ENCODE results near the gene SLC6A11.
A peak's percentile ranks its signal among the peaks of the same experiment; 100 is the strongest.

The SLC6A11 gene

GRCh38 chr3:10933021-10933420 is 117.0 kb downstream of the SLC6A11 start:
- H3K4me3 ChIP-seq (ENCODE audit: low read depth, low read length), result no peak overlapping the region
- TF ChIP-seq CTCF (IDR thresholded peaks at IDR 0.05; ENCODE audit: low read depth, low read length), result no peak
- H3K27me3 ChIP-seq (ENCODE audit: insufficient read depth, low read depth, severe bottlenecking), result no peaks in the 10 kb centered on the region
- H3K27ac ChIP-seq, result no peak overlapping the region
- no peaks in the 10 kb centered on the region for H3K36me3 ChIP-seq
- no peaks in the 10 kb centered on the region for H3K9me3 ChIP-seq (ENCODE audit: severe bottlenecking)
- no peak for DNase-seq

- no peak overlapping the region for H3K27ac ChIP-seq
- no peaks in the 10 kb centered on the region for H3K36me3 ChIP-seq
Measured at GRCh38 chr3:10933470-10933804, 117.4 kb downstream of the SLC6A11 start.

GRCh38 chr3:10933805-10934481 is 117.9 kb downstream of the SLC6A11 start:
- H3K27me3 ChIP-seq (ENCODE audit: insufficient read depth, low read depth, severe bottlenecking), result no peaks in the 10 kb centered on the region
- DNase-seq, result no peak
- no peak overlapping the region for H3K4me3 ChIP-seq (ENCODE audit: low read depth, low read length)
- no peaks in the 10 kb centered on the region for H3K9me3 ChIP-seq (ENCODE audit: severe bottlenecking)
- no peak overlapping the region for H3K27ac ChIP-seq
- peak; percentile 27; the same call in 1 of the 2 replicates for TF ChIP-seq CTCF (IDR thresholded peaks at IDR 0.05; ENCODE audit: low read depth, low read length)
- H3K36me3 ChIP-seq, result no peaks in the 10 kb centered on the region

More at GRCh38 chr3:10933470-10933804, 117.4 kb downstream of the SLC6A11 start:
- no peak for DNase-seq
- TF ChIP-seq CTCF (IDR thresholded peaks at IDR 0.05; ENCODE audit: low read depth, low read length), result no peak
- Histone ChIP-seq H3K9me3 (ENCODE audit: severe bottlenecking) (no peaks in the 10 kb centered on the region), H3K27me3 (ENCODE audit: insufficient read depth, low read depth, severe bottlenecking) (no peaks in the 10 kb centered on the region), H3K4me3 (ENCODE audit: low read depth, low read length) (no peak overlapping the region)

- H3K36me3 ChIP-seq, result no peaks in the 10 kb centered on the region
- no peak overlapping the region for H3K27ac ChIP-seq
- no peak overlapping the region for H3K4me3 ChIP-seq (ENCODE audit: low read depth, low read length)
- H3K27me3 ChIP-seq (ENCODE audit: insufficient read depth, low read depth, severe bottlenecking), result no peaks in the 10 kb centered on the region
- no peak for DNase-seq
- no peak for TF ChIP-seq CTCF (IDR thresholded peaks at IDR 0.05; ENCODE audit: low read depth, low read length)
- H3K9me3 ChIP-seq (ENCODE audit: severe bottlenecking), result no peaks in the 10 kb centered on the region
Measured at GRCh38 chr3:10935028-10935427, 119.0 kb downstream of the SLC6A11 start.

GRCh38 chr3:10935846-10936631 is 120.0 kb downstream of the SLC6A11 start:
- TF ChIP-seq CTCF (IDR thresholded peaks at IDR 0.05; ENCODE audit: low read depth, low read length), result no peak
- no peak for DNase-seq
- no peaks in the 10 kb centered on the region for H3K27me3 ChIP-seq (ENCODE audit: insufficient read depth, low read depth, severe bottlenecking)
- no peak overlapping the region for H3K27ac ChIP-seq
- H3K4me3 ChIP-seq (ENCODE audit: low read depth, low read length), result no peak overlapping the region
- H3K36me3 ChIP-seq, result no peaks in the 10 kb centered on the region
- H3K9me3 ChIP-seq (ENCODE audit: severe bottlenecking), result no peaks in the 10 kb centered on the region
